ENCODE results near the gene EDRF1. TPM values are rescaled to one million over a fixed set of nuclear protein-coding genes. Genes with fewer than 3 reads are reported as not detected.
"Not testable (repeated sequence)": the region's sequence is repeated elsewhere in the genome, so short reads cannot be mapped to it uniquely, and the experiment has no call there.

Gene EDRF1
- polyA plus RNA-seq, 6 donors from 2014 or later, result 10.7 to 16.8 (median 14.0) TPM

DNA sequence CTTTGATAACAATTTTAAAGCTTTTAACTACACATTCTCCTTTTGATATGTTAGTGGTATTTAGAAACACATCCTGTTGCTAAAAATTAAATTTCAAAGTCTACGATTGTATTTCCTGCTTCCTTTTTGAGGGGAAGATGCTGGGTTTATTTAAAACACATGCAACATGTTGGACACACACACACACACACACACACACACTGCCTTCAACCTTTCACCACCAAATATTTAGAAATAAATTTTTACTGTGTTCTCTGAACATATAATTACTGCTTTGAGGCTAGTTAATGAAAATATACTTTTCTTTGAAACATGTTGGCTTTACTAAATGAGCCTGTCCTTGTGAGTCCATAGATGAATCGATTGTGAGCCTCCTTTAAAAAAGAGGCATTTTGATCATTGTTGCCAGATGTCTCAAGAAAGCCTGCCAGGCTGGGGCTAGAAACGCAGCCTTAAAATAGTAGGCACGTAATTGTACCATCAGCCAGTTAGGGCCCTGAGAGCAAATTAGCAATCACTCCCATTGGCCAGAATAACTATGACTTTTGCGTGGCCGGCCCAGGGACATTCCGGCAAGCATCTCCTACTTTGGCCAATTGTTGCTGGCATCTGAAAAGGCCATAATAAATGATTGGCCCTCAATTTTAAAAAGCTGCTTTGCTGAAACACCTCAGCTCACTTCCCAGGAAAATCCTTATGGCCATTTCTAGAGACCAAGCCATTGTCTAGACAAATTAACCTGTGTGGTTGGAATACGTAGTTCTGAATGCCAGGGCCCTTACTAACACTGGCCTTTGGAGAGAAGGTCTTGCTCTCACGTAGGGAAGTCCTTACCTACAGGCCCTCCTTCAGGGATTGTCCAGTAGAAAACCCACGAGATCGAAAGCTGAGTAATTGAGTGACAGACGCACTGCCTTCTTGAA, 26.6 kb upstream of the EDRF1 start:
- Mint-ChIP-seq H3K27me3 (peaks cover 6 to 11% (median 8%) of the 10 kb centered on the region in 3 donors), H3K27ac (no peak overlapping the region), H3K4me1 (no peaks in the 10 kb centered on the region), H3K9me3 (peaks cover 0 to 4% (median 0%) of the 10 kb centered on the region in 7 donors), H3K36me3 (no peaks in the 10 kb centered on the region), H3K4me3 (no peak overlapping the region)
- DNase-seq (no peak), ATAC-seq (ENCODE audit: low read depth in 2 of 2) (no peak)

DNA sequence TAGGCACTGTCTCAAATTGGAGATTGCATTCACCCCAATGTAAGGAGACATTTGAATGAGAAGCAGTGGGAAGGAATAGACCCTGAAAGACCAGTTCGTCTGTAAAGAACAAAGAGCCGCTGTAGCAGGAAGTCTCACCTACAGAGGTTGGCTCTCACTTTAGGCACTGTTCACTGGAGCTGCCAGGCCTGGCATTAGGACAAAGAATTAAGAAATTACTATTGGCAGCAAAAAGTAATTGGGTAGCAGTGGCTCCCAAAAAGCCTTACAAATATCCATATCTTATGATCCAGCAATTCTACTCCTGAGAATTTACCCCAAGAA, 26.0 kb upstream of the EDRF1 start:
- H3K27ac Mint-ChIP-seq, result no peak overlapping the region
- H3K27me3 Mint-ChIP-seq, result peaks cover 5 to 10% (median 6%) of the 10 kb centered on the region in 3 donors
- DNase-seq (no peak), ATAC-seq (ENCODE audit: low read depth in 2 of 2) (no peak)
- no peaks in the 10 kb centered on the region for H3K36me3 Mint-ChIP-seq
- H3K4me3 Mint-ChIP-seq, result no peak overlapping the region
- no peaks in the 10 kb centered on the region for H3K4me1 Mint-ChIP-seq
- peaks cover 0 to 4% (median 0%) of the 10 kb centered on the region in 7 donors for H3K9me3 Mint-ChIP-seq

DNA sequence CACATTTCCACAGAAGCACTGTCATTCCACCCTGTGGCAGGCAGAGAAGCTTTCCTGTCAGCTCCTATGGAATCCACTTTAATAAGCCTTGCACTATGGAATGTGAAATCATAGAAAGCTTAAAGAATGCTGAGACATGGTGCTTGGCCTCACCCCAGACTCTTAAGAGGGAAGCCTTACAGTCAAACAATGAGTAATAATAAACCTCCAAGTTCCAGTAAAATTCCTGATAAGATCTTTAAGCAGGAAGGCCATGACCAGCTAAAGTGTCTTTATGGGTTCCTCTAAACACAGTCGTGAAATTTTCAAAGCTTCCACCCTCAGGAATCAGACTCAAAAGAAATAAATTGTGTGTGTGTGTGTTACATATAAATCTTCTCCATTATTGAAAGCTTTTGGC, 24.6 kb upstream of the EDRF1 start:
- no peak for ATAC-seq (ENCODE audit: low read depth in 2 of 2)
- no peaks in the 10 kb centered on the region for H3K4me1 Mint-ChIP-seq
- H3K27ac Mint-ChIP-seq, result no peak overlapping the region

DNA sequence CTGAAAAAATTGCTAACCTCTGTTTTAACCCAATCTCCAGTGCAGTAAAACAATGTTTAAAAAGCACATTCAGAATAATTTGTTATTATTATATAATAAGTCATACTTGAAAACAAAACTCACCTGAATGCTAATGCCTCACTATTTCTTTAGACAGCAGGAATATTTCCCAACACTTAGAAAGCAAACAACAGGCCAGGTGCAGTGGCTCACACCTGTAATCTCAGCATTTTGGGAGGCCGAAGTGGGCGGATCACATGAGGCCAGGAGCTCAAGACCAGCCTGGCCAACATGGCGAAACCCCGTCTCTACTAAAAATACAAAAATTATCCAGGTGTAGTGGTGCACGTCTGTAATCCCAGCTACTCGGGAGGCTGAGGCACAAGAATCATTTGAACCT, 22.6 kb upstream of the EDRF1 start:
- not testable (repeated sequence) for H3K27me3 Mint-ChIP-seq; DNase-seq; H3K9me3 Mint-ChIP-seq; H3K36me3 Mint-ChIP-seq; H3K27ac Mint-ChIP-seq; H3K4me3 Mint-ChIP-seq; ATAC-seq (ENCODE audit: low read depth in 2 of 2); H3K4me1 Mint-ChIP-seq

More for the DNA sequence above, 24.6 kb upstream of the EDRF1 start:
- DNase-seq, result no peak
- H3K36me3 Mint-ChIP-seq, result no peaks in the 10 kb centered on the region
- H3K27me3 Mint-ChIP-seq, result peaks cover 0 to 5% (median 0%) of the 10 kb centered on the region in 3 donors
- no peak overlapping the region for H3K4me3 Mint-ChIP-seq
- H3K9me3 Mint-ChIP-seq, result no peaks in the 10 kb centered on the region

DNA sequence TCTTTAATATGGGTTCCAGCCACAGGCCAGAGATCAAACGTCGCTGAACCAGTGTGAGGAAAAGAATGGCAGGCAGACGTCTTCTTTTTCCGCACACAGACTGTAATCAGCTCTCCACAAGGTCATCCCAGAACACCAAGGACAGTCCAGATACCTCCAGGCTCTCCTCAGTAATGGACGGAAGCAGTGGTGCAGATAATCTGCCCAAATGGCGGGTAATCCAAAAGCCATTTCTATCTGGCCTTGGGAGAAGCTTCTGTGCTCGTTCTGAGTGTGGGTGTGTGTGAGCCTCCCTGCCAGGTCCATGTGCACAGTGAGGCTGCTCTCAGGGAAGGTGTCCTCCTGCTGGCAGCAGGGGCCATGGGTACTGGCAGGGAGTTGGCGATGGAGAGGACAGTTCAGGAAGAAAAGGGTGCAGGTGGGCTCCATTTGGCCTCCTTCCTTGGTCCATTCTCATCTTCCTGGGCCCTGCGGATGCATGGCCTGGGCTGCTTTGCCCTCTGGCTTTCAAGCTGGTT, 21.0 kb upstream of the EDRF1 start:
- Mint-ChIP-seq H3K4me3 (no peak overlapping the region), H3K9me3 (peaks cover 0 to 6% (median 5%) of the 10 kb centered on the region in 7 donors), H3K4me1 (no peaks in the 10 kb centered on the region), H3K36me3 (peaks cover 0 to 7% of the 10 kb centered on the region in 2 donors), H3K27ac (no peak overlapping the region), H3K27me3 (peaks cover 0 to 8% (median 0%) of the 10 kb centered on the region in 3 donors)
- DNase-seq (no peak), ATAC-seq (ENCODE audit: low read depth in 2 of 2) (no peak)

DNA sequence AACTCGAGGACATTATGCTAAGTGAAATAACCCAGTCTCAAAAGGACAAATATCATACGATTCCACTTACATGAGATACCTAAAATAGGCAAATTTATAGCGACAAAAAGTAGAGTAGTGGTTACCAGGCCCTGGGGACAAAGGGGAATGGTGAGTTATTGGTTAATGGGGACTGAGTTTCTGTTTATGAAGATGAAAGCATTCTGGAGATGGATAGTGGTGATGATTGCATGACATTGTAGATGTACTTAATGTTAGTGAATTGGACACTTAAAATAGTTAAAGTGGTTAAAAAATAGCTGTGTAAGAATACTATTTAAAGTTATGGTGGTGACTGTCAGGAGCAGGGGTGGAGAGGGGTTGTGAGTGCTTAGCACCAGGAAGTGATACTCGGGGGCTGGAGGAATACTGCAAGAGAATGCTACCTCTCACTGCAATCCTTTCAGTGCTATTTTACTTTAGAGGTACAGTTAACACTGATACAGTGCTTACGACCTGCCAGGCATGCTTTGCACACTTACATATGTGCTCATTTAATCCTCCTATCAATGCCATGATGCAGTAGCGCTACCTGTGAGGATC, 19.9 kb upstream of the EDRF1 start:
- H3K27me3 Mint-ChIP-seq, result peaks cover 0 to 8% (median 0%) of the 10 kb centered on the region in 3 donors
- peaks cover 0 to 6% (median 5%) of the 10 kb centered on the region in 7 donors for H3K9me3 Mint-ChIP-seq
- H3K4me1 Mint-ChIP-seq, result no peaks in the 10 kb centered on the region
- H3K36me3 Mint-ChIP-seq, result peaks cover 0 to 7% of the 10 kb centered on the region in 2 donors
- no peak overlapping the region for H3K4me3 Mint-ChIP-seq
- no peak for ATAC-seq (ENCODE audit: low read depth in 2 of 2)
- H3K27ac Mint-ChIP-seq, result no peak overlapping the region
- DNase-seq, result no peak

DNA sequence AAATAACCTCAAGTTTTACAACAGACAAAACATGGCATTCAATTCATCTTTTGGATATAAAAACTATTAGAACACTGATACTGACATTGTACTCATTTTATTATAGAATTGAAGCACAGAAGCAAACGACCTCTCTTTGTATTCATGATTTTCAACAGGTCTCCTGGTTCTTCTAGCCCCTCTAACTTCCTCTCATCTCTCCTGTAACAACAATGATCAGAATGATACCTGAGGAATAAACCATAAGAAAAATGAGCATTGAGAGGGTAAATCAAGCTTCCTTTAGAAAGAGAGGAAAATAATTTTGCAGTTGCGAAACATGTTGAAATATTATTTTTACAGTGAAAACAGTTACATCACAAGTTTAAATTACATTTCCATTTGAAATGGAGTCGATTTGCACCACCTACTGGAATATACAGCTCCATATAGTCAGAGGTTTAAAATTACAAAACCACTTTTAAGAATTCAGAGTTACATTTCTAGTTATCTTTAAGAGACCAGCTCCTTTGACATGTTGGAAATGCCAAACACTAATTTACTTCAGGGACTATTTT, 19.1 kb upstream of the EDRF1 start:
- Mint-ChIP-seq H3K4me3 (no peak overlapping the region), H3K27me3 (peaks cover 0 to 8% (median 0%) of the 10 kb centered on the region in 3 donors), H3K9me3 (peaks cover 0 to 6% (median 5%) of the 10 kb centered on the region in 7 donors), H3K36me3 (peaks cover 0 to 7% of the 10 kb centered on the region in 2 donors), H3K27ac (no peak overlapping the region), H3K4me1 (no peaks in the 10 kb centered on the region)
- DNase-seq (no peak), ATAC-seq (ENCODE audit: low read depth in 2 of 2) (no peak)

DNA sequence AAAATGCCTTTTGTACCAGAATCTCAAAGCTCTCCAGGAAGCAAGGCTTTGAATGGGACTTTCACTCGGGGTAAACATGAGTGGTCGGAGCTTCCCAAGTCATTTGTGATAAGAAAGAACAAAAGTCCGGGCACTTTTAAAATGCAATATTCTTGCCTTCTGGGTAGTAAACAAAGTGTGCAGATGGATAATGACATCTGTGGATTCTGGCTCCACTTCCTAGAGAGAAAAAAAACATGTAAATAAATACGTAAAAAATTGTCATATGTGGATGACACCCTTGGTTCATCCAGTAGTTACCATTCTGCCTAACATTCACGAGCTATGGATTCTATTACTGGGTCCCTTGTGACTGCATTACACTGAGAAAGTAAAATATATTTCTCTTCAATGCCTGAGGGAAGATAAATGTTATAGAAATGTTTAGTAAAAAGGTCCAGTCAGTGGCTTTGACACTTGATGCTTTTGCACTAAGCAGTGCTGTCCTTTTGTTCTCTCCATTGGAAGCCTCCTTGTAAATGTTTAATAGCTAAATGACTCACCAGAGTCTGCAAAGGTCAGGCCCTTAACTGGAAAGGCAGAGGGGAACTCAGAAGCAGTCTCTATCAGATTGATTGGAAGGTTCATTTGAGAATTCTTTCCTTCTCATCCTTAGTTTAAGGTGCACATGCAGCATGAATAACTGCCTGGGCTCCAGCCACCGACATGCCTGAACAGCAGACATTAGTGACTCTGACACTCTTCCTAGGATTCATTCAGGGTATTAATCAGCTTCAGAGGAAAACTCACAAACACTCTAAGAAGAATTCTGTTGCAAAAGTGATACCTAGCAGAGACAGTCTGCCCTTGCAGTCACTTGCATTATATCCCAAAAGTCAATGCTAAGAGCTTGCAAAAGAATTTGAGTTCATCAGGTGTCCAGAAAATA, 11.7 kb upstream of the EDRF1 start:
- no peak for ATAC-seq (ENCODE audit: low read depth in 2 of 2)
- DNase-seq, result no peak
- H3K27me3 Mint-ChIP-seq, result peaks cover 0 to 4% (median 3%) of the 10 kb centered on the region in 3 donors

DNA sequence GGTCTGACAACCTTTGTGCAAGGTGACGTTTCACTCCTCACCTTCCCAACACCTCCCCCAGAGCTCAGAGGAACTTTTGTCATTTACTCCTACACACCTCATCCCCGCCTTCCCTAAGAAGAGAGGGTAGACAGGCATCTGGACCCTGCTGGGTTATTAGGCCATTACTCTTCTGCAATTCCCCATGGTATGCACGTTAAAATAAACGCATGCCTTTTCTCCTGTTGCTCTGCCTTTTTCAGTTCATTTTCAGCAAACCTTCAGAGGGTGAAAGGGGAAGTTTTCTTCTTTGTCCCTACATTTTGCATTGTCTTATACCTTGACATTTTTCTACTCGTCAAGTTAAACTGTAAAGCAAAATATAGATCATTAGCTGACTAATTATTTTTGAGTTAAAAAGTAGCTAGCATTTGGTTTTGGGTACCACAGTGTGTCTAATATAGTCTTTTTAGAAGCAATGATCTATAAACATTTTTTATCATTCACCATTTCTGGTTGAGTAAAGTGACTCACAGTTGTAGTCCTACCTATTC, 10.5 kb upstream of the EDRF1 start:
- H3K9me3 Mint-ChIP-seq, result peaks cover 8 to 35% (median 15%) of the 10 kb centered on the region in 7 donors
- H3K27ac Mint-ChIP-seq, result no peak overlapping the region
- ATAC-seq (ENCODE audit: low read depth in 2 of 2) (no peak), DNase-seq (no peak)
- peaks cover 4 to 5% of the 10 kb centered on the region in 2 donors for H3K36me3 Mint-ChIP-seq
- peaks cover 0 to 4% (median 0%) of the 10 kb centered on the region in 3 donors for H3K4me1 Mint-ChIP-seq
- peaks cover 0 to 4% (median 0%) of the 10 kb centered on the region in 3 donors for H3K27me3 Mint-ChIP-seq
- H3K4me3 Mint-ChIP-seq, result no peak overlapping the region

More for the DNA sequence above, 11.7 kb upstream of the EDRF1 start:
- no peak overlapping the region for H3K4me3 Mint-ChIP-seq
- peaks cover 5 to 27% (median 9%) of the 10 kb centered on the region in 7 donors for H3K9me3 Mint-ChIP-seq
- peaks cover 3 to 4% of the 10 kb centered on the region in 2 donors for H3K36me3 Mint-ChIP-seq
- no peak overlapping the region for H3K27ac Mint-ChIP-seq
- H3K4me1 Mint-ChIP-seq, result peaks cover 0 to 4% (median 0%) of the 10 kb centered on the region in 3 donors

DNA sequence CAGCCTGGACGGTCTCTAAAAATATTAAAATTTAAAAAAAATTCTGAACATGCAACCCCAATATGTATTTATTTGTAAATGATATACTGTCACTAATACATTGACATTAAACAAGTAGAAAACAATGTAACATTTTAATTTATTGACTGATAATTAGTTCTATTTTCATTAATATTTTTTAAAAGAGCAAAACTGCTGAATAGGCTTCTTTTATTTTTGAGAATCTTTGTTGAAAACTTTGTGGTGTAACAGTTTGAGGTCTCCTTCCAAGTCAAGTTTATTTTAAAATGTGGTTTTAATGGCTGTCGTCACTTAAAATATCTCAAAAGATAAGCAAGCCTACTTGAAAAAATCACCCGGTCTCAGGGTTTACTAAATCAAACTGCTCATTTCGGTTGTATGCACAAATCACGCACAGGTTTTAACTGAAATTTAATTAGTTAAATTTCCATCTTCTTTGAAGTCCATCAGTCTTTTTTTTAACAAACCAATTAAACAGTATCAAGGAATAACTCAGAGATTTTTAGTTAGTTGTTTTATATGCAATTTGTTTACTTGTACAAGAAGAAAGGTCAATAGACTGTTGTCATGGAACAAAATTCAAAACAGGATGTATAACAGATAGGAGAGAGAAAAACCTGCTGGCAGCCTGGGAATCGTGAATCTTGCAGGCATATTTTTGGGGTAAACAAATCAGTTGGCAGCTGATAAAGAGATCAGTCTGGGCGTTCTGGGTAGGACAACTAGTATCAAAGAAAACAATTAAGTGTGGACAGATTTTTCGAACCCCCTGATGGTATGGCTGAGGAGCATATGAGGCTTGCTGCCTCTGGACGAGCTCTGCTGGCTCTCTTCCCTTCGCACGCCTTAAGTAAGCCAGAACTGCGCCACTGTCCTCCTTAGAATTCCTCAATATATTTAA, 9.7 kb upstream of the EDRF1 start:
- Mint-ChIP-seq H3K27me3 (peaks cover 0 to 4% (median 0%) of the 10 kb centered on the region in 3 donors), H3K4me1 (peaks cover 0 to 4% (median 0%) of the 10 kb centered on the region in 3 donors), H3K4me3 (peak overlapping the region in 1 of 8 donors; percentile 15), H3K27ac (no peak overlapping the region), H3K9me3 (peaks cover 8 to 40% (median 17%) of the 10 kb centered on the region in 7 donors), H3K36me3 (peaks cover 4 to 5% of the 10 kb centered on the region in 2 donors)
- DNase-seq (no peak), ATAC-seq (ENCODE audit: low read depth in 2 of 2) (no peak)

DNA sequence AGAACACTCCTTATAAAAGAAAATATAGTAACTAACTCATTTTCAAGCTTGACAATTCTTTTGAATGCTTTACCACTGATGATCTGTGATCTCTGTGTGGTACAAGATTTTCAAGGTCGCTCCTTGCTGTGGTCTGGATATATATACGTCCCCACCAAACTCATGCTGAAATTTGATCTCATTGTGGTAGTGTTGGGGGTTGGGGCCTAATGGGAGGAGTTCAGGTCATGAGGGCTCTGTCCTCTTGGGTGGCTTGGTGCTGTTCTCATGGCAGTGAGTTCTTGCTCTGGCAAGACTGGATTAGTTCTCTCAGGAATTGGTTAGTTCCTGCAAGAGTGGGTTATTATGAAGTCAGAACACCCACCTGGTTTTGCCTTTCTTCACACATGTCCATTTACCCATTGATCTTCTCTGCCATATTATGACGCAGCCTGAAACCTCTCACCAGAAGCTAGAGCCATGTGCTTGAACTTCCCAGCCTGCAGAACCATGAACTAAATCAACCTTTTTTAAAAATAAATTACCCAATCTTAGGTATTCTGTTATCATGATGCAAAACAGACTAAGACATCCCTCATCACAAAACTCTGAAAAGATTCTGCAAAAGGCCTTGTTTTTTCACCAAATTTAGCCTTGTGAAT, 8.3 kb upstream of the EDRF1 start:
- Mint-ChIP-seq H3K4me3 (no peak overlapping the region), H3K27me3 (peaks cover 0 to 4% (median 0%) of the 10 kb centered on the region in 3 donors), H3K4me1 (no peaks in the 10 kb centered on the region), H3K9me3 (peaks cover 5 to 40% (median 20%) of the 10 kb centered on the region in 7 donors), H3K36me3 (peaks cover 2 to 5% of the 10 kb centered on the region in 2 donors), H3K27ac (no peak overlapping the region)
- DNase-seq (no peak), ATAC-seq (ENCODE audit: low read depth in 2 of 2) (no peak)

Data from naive B cell (primary cell).